GM21381 (cell line): ENCODE data around the gene ITPR2.

Source experiments
- ATAC-seq: cut with Tn5 transposase; IDR thresholded peaks from one replicate; pipeline ENCODE4 v1.9.1; 2021; ENCODE audit warnings: mild to moderate bottlenecking, moderate library complexity; ENCODE audit not compliant: unreplicated experiment

ITPR2 gene

GRCh38 chr12:26370098-26370497 is 462.9 kb downstream of the ITPR2 start:
- ATAC-seq, result no peak

DNA sequence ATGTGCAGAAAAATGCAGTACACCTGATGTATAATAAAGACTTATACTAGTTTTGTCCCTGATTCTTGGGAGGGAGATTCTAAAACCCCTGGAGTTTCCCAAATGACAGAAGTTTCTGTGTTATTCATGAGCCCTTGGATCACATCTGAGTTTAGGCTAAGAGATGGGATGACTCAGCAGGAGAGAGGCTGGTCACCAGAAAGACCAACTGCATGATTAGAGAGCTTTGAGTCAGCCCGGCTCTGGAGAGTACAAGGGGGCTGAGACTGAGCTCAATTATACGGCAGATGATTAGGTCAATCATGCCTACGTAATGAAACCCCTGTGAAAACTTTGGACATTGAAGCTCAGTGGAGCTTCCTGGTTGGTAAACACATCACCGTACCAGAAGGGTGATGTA is 463.4 kb downstream of the ITPR2 start:
- no peak for ATAC-seq

DNA sequence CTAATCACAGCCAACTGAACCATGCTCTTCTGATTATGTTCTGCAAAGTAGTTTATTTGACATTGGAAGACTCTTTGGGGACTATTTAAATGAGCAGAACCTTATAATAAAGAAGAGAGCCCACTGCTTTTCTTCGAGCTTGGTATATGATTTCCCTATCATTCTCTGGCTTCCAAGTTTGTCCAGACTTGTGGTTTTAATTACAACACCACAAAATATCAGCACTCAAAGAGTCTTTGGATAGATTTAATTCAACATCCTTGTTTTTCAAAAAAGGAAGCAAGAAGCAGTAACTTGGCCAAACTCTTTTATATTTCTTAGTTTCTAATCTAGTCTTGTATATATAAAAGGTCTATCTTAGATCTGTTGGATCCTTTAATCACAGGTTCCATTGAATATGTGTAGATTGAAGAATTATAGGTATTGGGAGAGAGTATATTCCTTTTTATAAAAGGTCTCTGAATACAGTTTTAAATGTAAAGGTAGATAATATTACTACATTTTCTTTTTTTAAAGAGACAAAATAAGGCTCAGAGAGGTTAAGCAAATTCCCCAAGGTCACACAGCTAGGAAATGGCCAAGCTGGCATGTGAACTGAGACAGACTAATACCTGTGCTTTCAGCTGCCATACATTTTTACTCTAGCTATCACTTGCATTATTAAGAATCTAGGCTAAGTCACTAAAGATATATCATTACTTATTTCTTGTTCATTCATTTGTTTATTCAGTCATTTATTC is 464.8 kb downstream of the ITPR2 start:
- ATAC-seq, result no peak

DNA sequence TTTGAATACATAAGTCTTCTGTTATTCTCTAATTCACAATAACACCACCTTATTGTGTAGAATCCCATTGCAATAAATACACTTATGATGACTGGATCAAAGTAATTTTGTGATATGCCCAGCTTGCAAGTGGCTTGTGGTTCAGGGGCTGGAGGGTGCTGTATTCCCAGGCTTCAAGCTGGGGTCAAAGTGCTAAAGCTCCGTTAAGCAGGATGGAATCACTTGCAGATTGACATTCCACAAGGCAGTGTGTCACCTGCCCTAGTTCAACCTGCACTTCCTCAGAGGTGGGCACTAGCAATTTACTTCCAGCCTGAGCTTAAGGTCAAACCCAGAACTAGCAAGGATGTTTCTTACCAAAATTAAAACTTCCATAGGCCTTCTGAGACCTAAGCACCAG is 471.0 kb downstream of the ITPR2 start:
- no peak for ATAC-seq

GRCh38 chr12:26360062-26360461 is 472.9 kb downstream of the ITPR2 start:
- no peak for ATAC-seq

- ATAC-seq, result no peak
Measured at GRCh38 chr12:26359576-26359975, 473.4 kb downstream of the ITPR2 start.

GRCh38 chr12:26358651-26359050 is 474.3 kb downstream of the ITPR2 start:
- ATAC-seq, result no peak

DNA sequence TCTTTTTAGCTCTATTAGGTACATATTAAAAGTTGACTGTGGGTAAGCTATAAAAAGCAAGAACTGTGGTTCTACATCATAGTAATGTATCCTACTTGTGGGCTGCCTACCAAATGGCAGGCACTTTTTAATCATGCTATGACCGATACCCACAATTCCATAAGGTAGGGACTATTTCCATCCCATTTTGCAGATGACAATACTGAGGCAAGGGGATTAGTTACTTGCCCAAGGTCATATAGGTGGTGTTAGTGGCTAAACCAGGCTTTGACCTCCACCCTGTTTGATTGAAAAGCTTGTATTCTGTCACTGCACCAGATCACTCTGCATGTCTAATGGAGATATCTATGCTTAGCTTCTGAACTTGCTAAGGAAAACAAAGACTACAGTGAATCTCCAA is 485.7 kb downstream of the ITPR2 start:
- ATAC-seq, result no peak

- ATAC-seq, result no peak
Measured at GRCh38 chr12:26346736-26347135, 486.3 kb downstream of the ITPR2 start.

GRCh38 chr12:26345471-26346003 is 487.5 kb downstream of the ITPR2 start:
- ATAC-seq, result no peak

- no peak for ATAC-seq
Measured at GRCh38 chr12:26341491-26341890, 491.5 kb downstream of the ITPR2 start.

DNA sequence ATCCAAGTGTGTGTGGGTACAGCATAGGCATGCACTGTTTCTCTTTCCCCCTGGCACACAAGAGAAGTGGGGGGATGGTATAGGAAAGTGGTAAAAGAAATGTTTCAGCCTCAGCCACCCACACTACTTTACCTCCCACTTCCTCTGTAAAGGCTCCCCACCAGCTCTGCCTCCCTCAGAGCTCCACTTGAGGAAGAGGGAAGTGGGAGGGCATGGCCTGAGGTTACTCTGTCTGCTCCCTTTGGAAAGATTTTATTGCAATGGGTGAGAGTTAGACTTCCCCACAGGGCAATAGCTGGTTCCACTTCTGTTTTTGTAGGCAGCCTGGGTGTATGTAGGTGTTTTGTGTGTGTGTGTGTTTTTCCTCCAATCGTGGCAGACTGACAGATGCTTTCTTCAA is 492.3 kb downstream of the ITPR2 start:
- peak; percentile 73 for ATAC-seq

- ATAC-seq, result no peak
Measured at GRCh38 chr12:26339976-26340375, 493.0 kb downstream of the ITPR2 start.

- no peak for ATAC-seq
Measured at GRCh38 chr12:26338586-26339572, 494.1 kb downstream of the ITPR2 start.

DNA sequence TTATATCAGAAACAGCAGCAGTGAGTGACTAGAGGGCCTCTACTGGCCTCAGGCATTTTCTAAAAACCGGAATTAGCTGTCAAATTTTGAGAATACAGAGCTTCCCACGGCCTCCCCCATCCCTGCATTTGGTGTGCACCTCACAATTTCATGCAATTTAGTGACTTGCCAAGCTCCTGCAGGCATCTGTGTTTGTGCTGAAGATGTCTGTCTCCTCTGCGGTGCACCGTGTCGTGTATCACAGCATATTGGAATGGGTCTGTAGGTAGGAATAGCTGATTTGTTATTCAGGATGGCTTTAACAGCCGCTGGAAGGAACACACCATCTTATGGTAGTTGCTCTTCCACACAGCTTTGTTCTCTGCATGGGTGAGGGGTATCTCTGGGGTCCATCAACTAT is 497.3 kb downstream of the ITPR2 start:
- ATAC-seq, result no peak

- ATAC-seq, result no peak
Measured at GRCh38 chr12:26334621-26335124, 498.3 kb downstream of the ITPR2 start.

DNA sequence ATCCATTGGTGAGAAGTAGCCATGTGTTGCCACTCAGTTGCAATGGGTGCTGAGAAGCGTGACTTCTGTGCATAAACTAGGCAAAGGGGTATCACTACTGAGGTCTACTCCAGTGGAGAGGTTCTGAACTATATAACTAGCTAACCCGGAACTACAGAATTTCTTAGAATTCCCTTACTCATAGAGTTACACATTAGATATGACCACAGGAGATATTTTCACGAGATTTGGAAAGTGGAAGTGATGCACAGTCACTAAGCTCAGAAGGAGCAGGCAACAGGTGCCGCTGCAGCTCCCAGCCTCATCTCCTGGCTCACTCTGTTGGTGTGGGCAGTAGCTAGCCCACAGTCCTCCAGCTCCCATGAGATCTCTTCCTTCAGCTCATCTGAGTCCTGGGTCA is 501.0 kb downstream of the ITPR2 start:
- ATAC-seq, result no peak

- ATAC-seq, result no peak
Measured at GRCh38 chr12:26331136-26331535, 501.9 kb downstream of the ITPR2 start.

DNA sequence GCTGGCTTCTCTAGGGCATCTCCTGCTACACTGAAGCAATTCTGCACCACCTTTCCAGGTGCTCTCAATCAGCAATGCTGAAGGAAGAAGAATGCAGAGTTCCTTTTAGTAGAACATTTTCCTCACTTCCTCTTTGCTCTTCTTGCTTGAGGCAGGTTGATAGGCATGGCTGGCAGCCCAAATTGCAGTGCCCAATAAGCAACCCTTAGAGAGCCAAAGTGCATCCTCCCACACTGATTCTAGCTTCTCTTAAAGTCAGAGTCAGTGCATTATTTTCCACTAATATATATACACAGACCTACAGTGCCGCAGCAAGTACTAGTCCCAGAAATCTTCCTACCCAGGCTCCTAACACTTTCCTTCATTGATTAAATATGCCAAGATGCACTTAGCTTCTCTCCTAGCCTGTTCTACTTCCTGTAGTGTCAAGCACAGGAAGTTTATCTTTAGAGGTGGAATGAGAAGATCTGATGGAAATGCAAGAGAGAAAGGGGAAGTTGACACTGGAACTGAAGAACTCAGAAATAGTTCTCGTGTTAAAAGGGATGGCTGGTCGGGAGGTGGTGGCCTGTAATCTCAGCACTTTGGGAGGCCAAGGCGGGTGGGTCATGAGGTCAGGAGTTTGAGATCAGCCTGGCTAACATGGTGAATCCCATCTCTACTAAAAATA is 504.9 kb downstream of the ITPR2 start:
- no peak for ATAC-seq

DNA sequence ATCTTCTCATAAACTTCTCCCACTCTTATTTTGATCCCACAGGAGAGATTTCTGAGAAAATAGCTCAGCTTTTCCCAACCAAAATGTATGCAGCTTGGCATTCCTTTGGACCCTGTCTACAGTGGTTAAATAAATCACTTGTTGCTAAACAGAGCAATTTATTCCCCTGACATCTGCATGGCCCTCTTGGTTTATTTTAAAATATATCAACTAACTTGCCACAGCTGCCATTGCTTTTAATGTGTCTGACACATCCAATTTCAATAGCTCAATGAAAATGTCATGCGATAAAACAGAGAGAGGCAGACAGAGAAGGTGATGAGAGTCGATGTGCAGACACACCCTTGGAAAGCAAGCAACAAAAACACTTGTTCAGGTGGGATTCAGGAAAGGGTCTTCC is 509.3 kb downstream of the ITPR2 start:
- no peak for ATAC-seq

- no peak for ATAC-seq
Measured at GRCh38 chr12:26319511-26319910, 513.5 kb downstream of the ITPR2 start.
